Astrocyte (in vitro differentiated cells and primary cell): Measurements from ENCODE around the gene FOXK2.

Experiments used
- EZH2 ChIP-seq: IDR thresholded peaks from 2 replicates; pipeline ENCODE4 v1.6.1; 2012; ENCODE audit warnings: mild to moderate bottlenecking, low read length, inconsistent platforms; ENCODE audit not compliant: insufficient read depth
- TF ChIP-seq, protein P1 (sequence below): IDR thresholded peaks from 2 replicates; pipeline ENCODE4 v1.5.1; 2011; ENCODE audit warnings: low read depth, mild to moderate bottlenecking, inconsistent platforms, low read length, moderate library complexity; ENCODE audit not compliant: insufficient read depth

DNA sequence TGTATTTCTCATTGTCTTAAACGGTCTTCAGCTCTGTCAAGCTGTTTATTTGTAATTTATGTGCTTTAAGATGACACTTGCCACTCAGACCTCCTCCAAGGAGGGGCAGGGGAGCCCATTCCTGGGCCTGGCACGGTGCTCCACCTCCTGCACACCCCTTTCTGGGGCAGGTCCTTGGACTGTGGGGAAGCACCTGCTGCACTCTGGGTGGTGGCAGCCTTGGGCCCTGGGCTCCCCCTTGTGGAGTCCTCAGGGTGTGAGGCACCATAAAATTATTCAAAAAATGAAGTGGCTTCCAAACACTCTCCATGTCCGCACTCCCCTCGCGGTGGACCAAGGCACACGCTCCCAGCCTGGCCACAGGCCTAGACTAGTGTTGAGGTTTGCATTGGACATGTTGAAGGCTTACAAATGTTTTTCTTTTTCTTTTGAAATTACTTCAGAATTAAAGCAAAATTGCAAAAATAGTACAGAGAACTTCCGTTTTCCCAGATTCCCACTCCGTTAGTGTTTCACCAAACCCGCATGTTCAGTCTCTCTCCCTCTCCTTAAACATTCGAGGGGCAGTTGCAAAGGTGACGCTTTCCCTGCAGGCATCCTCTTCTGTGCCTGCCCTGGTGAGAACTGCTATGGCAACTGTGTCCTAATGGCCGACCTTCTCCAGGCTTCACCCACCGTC lies 32.4 kb downstream of the FOXK2 start:
- TF ChIP-seq, protein P1, sequence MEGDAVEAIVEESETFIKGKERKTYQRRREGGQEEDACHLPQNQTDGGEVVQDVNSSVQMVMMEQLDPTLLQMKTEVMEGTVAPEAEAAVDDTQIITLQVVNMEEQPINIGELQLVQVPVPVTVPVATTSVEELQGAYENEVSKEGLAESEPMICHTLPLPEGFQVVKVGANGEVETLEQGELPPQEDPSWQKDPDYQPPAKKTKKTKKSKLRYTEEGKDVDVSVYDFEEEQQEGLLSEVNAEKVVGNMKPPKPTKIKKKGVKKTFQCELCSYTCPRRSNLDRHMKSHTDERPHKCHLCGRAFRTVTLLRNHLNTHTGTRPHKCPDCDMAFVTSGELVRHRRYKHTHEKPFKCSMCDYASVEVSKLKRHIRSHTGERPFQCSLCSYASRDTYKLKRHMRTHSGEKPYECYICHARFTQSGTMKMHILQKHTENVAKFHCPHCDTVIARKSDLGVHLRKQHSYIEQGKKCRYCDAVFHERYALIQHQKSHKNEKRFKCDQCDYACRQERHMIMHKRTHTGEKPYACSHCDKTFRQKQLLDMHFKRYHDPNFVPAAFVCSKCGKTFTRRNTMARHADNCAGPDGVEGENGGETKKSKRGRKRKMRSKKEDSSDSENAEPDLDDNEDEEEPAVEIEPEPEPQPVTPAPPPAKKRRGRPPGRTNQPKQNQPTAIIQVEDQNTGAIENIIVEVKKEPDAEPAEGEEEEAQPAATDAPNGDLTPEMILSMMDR, result peak; percentile 62
- TF ChIP-seq EZH2, result no peak
